ENCODE data around the gene CCDC187.

DNA sequence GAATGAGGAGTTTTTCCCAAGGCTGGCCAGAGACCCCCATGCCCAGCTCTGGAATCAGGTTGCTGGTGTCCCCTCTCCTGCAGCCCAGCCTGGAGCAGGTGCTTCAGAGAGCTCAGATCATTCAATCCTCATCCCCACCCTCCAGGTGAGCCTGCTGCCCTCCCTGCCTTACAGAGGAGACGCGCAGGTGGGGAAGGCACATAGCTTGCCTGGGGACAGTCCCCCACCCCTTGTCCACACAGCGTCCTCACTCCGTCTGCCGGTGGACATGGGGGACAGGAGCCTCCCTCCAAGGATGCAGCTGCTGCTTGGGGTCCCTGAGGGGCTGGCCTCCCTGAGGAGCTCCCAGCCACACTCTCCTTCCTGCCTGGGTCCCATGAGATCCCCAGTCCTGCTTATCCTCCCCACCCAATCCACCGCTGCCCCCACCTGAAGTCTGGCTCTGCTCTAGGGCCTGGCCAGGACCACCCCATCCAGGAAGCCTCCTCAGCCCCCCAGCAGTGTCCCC is 41.2 kb downstream of the CCDC187 start:
- TF ChIP-seq, protein P1, sequence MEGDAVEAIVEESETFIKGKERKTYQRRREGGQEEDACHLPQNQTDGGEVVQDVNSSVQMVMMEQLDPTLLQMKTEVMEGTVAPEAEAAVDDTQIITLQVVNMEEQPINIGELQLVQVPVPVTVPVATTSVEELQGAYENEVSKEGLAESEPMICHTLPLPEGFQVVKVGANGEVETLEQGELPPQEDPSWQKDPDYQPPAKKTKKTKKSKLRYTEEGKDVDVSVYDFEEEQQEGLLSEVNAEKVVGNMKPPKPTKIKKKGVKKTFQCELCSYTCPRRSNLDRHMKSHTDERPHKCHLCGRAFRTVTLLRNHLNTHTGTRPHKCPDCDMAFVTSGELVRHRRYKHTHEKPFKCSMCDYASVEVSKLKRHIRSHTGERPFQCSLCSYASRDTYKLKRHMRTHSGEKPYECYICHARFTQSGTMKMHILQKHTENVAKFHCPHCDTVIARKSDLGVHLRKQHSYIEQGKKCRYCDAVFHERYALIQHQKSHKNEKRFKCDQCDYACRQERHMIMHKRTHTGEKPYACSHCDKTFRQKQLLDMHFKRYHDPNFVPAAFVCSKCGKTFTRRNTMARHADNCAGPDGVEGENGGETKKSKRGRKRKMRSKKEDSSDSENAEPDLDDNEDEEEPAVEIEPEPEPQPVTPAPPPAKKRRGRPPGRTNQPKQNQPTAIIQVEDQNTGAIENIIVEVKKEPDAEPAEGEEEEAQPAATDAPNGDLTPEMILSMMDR (optimal IDR thresholded peaks at IDR 0.05 in 1 of 3, IDR thresholded peaks at IDR 0.05 in 1 of 3, conservative IDR thresholded peaks at IDR 0.05 in 1 of 3; ENCODE audit: extremely low read depth in 1 of 3, insufficient read depth in 2 of 3, low read length in 3 of 3) = no peak
- no peak for TF ChIP-seq EZH2 (IDR thresholded peaks at IDR 0.05; ENCODE audit: low read length)
